Muscle of back (tissue), 13 donors: ENCODE data around the gene VPS25. TPM values are rescaled to one million over a fixed set of nuclear protein-coding genes. Genes with fewer than 3 reads are reported as not detected.
"Not testable (repeated sequence)": the region's sequence is repeated elsewhere in the genome, so short reads cannot be mapped to it uniquely, and the experiment has no call there.

Source experiments
- DNase-seq, 3 donors: peaks; one replicate each; pipeline versions ENCODE4 v3.0.0 to v3.0.0-alpha.2; 2013
- long read RNA-seq, 9 donors: transcript quantifications; one replicate each; lab custom pipeline, GENCODE V29; 2026
- polyA plus RNA-seq, 10 donors: library from polyadenylated mRNA; unstranded; fragments of 120-200 nt; gene quantifications; one replicate each; pipeline ENCODE4 v1.2.1, GENCODE V29; 2013; ENCODE audit not compliant: insufficient read length in 10 of 10

VPS25 gene
- 10 to 100 TPM; 26.0 to 38.5 (median 31.9) TPM for polyA plus RNA-seq
- long read RNA-seq, donor 1, transcript VPS25-201 (6 exons, 1,101 nt) = major isoform, 8 of 8 reads
- long read RNA-seq, donor 1, partial matches to known transcripts = 0 of 8 reads
- long read RNA-seq, donor 1, other reads (novel, unspliced or antisense) = 0 of 8 reads
- long read RNA-seq, donor 2, transcript VPS25-201 (6 exons, 1,101 nt) = major isoform, 15 of 15 reads
- long read RNA-seq, donor 2, partial matches to known transcripts = 0 of 15 reads
- long read RNA-seq, donor 2, other reads (novel, unspliced or antisense) = 0 of 15 reads
- long read RNA-seq, donor 3 = 0 reads
- long read RNA-seq, donor 4, transcript VPS25-201 (6 exons, 1,101 nt) = major isoform, 10 of 13 reads
- long read RNA-seq, donor 4, partial matches to known transcripts = 0 of 13 reads
- long read RNA-seq, donor 4, other reads (novel, unspliced or antisense) = 0 of 13 reads
- long read RNA-seq, donor 5, transcript VPS25-201 (6 exons, 1,101 nt) = major isoform, 20 of 21 reads
- long read RNA-seq, donor 5, partial matches to known transcripts = 0 of 21 reads
- long read RNA-seq, donor 5, other reads (novel, unspliced or antisense) = 0 of 21 reads
- long read RNA-seq, donor 6, transcript VPS25-201 (6 exons, 1,101 nt) = major isoform, 16 of 17 reads
- long read RNA-seq, donor 6, partial matches to known transcripts = 0 of 17 reads
- long read RNA-seq, donor 6, other reads (novel, unspliced or antisense) = 0 of 17 reads
- long read RNA-seq, donor 7, transcript VPS25-201 (6 exons, 1,101 nt) = major isoform, 15 of 17 reads
- long read RNA-seq, donor 7, partial matches to known transcripts = 0 of 17 reads
- long read RNA-seq, donor 7, other reads (novel, unspliced or antisense) = 0 of 17 reads
- long read RNA-seq, donor 8, transcript VPS25-201 (6 exons, 1,101 nt) = major isoform, 16 of 18 reads
- long read RNA-seq, donor 8, partial matches to known transcripts = 0 of 18 reads
- long read RNA-seq, donor 8, other reads (novel, unspliced or antisense) = 0 of 18 reads
- long read RNA-seq, donor 9, partial matches to known transcripts = 0 of 1 reads
- long read RNA-seq, donor 9, other reads (novel, unspliced or antisense) = 0 of 1 reads

DNA sequence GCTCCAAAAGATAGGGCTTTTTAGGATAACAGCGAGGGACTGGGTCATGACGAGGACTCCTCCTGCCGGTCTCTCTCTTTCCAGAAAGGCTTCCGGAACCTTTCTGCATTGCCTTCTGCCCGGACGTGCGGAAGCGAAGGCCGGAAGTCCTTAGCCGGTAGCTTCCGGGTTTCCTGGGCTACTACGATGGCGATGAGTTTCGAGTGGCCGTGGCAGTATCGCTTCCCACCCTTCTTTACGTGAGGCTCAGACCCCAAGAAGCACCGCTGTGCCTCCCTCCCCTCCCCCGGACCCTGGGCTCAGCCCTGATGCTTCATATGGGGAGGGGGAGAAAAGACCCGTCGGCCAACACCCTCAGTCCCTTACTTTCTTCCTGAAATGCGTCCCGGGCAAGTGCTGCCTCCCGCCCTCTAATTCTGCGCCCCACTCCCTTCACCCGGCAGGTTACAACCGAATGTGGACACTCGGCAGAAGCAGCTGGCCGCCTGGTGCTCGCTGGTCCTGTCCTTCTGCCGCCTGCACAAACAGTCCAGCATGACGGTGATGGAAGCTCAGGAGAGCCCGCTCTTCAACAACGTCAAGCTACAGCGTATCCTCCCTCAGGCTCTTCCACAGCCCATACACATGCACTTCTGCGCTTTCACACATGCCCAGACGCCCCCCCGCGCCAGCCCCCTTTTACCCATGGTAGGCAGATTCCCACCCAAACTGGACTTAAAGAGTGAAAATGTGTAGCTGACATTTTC is at the start of gene VPS25:
Gene VPS25, plus strand, starts transcription at position 160 of the 746 bp plus-strand sequence. Its CDS starts 27 bp downstream, at position 187.
- peak; percentile 80 to 93 (median 89) for DNase-seq

DNA sequence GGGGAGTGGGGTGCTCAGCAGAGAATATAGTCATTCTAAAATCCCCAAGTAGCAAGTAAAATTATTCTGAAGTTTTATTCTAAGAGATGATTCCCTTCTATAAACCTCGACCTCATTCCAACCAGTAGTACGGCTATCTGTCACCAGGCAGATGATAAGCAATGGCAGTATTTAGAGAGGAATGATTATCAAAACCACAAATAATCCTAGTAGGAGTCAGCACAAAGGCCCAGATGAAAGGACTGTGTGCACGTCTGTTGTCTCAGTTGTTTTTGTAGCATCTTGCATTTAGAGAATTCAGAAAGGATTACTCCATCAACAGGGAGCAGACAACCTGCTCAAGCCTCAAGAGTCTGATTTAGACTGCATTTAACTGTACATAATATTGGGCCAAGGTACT is 49.6 kb upstream of the VPS25 start:
- no peak for DNase-seq

DNA sequence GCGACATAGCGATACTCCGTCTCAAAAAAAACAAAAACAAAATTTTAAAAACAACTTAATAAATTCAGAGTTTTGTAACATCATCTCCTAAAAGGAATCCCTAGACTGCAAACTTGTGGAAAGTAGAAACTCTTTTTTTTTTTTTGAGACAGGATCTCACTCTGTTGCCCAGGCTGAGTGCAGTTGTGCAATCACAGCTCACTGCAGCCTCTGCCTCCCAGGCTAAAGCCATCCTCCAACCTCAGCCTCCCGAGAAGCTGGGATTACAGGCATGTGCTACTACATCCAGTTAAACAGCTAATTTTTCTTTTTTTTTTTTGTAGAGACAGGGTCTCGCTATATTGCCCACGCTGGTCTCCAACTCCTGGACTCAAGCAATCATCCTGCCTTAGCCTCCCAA is 48.1 kb upstream of the VPS25 start:
- no peak for DNase-seq

DNA sequence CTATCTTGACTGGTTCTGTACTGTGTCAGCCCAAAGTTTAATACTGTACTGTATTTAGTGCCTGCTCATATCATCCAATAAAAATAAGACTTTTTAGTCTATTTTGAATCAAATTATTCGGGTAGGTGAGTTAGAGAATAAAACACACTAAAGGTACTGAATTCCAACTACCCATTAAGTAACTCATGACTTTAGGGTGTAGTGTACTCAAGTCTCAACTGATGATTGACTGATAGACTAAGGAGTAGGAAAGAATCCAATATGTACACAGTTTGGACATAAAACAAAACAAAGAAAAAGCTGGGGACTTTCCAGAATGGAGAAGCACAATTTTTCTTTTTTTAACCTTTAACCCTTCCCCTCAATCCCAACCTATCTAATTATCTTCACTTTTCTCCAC is 32.5 kb upstream of the VPS25 start:
- no peak for DNase-seq

DNA sequence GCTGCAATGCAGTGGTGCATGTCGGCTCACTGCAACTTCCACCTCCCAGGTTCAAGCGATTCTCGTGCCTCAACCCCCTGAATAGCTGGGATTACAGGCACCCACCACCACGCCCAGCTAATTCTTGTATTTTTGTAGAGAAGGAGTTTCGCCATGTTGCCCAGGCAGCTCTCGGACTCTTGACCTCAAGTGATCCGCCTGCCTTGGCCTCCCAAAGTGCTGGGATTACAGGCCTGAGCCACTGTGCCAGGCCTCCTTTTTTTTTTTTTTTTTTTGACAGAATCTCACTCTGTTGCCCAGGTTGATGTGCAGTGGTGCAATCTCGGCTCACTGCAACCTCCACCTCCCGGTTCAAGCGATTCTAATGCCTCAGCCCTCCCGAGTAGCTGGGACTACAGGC is 30.3 kb upstream of the VPS25 start:
- not testable (repeated sequence) for DNase-seq

DNA sequence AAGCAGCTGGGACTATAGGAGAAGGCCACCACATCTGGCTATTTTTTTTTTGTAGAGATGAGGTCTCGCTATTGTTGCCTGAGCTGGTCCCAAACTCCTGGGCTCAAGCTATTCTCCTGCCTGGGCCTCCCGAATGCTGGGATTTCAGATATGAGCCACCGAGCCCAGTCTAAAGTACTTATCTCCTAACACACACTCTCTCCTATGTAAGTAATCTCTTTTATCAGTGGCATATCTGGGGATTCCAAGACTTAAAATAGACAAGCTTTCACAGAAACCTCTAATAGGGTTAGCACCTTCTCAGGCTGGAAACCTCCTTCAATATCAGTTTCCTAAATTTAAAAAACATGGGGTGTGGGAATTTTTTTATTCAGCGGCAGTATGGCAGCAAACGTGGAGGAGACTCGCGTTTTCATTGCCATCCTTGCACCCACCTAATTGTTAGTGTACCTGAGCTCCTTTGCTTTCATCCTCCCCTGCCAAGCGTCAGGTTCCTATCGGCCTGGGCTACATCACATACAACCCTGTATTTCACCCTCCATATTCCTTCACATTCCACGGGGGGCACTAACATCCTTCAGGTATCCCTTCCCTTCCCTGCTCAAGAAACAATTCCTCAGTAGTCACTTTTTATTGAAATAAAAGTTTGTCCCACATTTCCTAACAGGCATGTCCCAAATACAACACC is 29.5 kb upstream of the VPS25 start:
- no peak for DNase-seq

DNA sequence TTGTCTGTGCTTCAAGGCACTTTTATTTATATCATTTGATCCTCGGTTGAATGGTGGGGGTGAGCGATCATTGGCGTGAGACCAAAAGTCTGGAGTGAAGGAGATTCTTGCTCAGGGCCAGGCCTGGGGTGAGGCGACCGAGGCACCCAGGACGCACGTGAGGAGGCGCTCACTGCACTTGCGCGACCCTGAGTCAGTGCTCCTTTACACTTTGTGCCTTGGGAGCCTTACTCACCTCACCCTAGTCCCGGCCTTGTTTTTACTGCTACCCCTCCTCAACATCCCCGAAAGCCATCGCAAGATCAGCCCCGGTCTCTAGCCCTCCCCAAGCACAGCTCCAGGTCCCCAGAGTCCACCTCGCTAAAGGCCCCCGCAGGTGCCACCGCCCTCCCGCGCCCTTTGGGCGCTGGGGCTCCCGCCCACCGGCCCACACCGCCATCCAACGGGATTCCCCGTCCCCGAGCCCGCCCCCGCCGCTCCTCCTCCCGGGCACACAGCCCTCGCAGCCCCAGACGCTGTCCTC is 28.9 kb upstream of the VPS25 start:
- no peak for DNase-seq

DNA sequence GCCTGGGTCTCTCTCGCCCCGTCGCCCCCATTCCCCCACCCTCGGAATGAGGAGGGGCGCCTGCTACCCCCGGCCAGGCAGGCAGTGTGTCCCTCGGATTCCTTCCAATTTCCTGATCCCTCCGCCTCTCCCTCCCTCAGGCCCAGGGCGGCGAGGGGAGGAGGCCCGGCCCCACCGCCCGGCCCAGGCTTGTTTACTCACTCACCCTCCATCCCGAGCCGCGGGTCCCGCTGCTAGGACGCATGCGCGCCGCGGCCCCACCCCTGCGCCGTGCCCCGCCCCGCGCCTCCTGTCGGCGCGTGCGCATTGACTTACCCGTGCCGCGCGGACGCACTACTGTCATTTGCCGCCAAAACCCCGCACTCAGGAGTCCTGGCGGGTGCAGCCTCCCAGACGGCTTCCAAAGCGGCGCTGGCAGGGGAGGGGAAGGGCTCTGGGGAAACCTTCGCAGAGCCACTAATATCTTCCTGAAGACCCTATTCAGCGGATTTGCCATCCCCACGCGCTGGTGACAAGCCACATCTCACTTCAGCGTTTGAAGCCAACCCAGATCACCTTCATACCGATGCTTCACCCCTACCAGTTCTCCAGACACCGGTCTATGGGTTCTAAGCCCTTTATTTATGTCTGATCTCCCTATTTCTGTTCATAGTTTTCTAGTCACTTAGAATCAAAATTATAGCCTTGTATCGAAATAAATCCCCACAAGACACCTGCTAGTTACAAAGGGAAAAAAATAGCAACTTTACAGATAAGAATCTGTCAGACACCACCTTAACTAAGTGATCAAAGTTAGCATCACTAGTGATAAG is 28.2 kb upstream of the VPS25 start, which contains the start of gene EZH1:
Gene EZH1, minus strand, starts transcription at position 235 of the 812 bp plus-strand sequence. CDS start 16,099 bp downstream, outside the sequence.
- DNase-seq = peak; percentile 92 to 97 (median 95)

DNA sequence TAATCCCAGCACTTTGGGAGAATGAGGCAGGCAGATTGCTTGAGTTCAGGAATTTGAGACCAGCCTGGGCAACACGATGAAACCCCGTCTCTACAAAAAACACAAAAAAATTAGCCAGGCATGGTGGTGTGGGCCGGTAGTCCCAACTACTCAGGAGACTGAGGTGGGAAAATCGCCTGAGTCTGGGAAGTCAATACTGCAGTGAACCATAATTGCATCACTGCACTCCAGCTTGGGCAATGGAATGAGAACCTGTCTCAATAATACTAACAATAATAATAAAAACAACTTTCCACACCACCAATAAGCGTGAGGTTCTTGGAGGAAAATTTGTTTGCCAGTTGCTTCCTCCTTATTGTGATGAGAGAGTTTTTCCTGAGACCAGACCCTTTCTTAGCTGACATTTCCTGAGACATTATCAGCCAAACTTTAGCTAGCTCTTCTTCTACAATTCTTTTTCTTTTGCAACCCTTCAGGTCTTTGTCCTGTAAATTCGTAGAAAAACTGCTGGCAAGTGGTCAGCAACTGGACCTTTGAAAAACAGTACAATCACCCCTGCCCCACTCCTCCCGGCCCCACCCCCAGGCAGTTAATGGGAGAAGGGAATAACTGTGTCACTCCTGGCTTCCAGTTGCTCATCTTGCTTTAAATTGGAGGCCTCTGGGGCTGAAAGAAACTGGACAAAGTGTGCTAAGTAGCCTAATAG is 24.9 kb upstream of the VPS25 start:
- DNase-seq = peak in 1 of 3 donors; percentile 44

DNA sequence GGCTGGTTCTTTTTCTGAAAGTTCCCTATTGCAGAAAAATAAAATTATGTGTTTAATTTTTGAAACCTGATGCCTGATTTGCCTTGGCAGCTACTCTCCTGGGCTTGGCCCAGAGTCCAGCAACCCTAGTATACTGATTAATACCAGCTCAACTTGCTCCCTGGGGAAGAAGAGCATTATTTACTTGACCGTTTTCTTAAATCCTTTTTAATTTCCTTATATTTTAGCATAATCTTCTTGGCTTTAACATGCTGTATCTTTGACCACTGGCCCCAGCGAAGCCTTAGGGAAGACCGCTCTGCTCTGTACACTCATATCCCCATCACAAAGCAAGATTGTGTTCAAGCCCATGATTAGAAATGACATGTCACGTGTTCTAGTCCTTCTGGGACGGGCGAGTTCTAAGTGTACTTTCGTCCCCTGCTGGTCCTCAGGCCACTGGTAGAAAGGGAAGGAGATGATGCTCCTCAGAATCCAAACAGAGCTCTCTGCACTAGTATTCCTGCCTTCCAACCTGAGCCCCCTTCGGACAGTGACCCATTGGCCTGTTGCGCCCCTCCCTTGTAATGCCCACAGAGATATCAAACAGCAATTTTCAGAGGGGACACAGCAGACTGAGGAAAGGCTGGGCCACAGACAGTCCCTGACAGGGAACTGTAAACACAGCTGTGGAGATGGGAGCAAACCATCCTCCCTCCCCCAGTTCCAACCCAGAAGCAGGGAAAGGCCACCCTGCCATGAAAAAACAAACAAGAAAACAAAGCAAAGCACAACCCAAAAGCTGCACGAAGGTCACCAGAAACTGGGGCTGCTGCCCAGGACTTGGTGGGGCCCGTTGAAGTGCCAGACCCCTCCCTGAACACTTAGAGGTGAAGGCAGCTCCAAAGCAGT is 24.1 kb upstream of the VPS25 start:
- peak in 1 of 3 donors; percentile 45 for DNase-seq

DNA sequence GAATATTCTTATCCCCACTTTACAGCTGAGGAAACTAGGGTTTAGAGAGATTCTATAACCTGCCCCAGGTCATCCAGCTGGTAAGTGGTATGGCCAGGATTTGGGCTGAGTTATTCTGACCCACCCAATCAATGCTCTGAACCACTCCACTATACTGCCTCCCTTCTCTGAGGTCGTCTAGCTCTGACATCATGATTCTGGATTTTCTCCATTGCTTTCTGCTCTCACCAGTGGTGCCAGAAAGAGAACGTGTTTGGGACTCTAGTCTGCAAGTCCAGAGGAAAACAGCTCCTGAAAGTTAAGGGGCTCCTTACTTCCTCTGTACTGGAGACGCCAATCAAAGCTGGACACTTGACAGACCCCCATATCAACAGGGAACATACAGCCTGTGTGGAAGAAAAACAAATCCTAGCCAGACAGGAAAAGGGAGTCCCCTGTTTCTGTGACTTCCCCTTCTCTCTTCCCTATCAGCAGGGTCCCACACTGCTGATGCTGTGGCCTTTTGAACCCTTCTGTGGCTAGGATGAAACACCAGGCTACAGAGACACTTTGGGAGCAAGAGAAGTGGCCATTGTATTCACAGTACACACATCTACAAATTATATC is 22.4 kb upstream of the VPS25 start:
- peak in 1 of 3 donors; percentile 44 for DNase-seq

DNA sequence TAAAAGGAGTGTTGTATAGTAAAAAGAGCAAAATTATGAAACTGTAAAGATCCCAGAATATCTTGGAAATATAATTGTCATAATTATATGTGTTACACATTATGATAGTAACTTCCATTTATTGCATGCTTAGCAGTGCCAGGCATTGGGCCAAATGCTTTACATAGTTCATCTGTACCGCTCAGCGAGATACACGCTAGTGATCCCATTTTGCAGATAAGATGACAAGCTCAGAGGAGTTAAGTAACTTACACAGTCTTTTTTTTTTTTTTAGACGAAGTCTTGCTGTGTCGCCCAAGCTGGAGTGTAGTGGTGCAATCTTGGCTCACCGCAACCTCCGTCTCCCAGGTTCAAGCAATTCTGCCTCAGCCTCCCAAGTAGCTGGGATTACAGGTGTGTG is 21.6 kb upstream of the VPS25 start:
- no peak for DNase-seq

DNA sequence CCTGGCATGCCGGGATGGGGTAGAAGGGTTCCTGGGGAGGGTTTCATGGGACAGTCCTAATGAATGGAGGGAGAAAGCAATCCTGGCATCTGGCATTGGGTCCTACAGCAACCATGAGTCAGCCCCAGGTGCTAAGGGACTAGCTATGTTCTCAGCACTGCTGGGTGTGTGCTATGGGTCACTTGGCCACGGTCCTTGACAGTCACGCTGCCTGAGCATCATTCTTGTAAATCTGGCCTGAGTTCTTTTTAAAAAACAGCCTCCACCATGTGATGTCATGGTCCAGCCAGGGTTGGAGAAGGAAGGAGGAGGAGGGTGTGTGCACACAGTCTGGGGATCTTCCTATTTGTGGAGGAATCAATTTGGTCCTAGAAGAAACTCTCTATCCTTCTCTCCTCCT is 18.5 kb upstream of the VPS25 start:
- DNase-seq = peak in 2 of 3 donors; percentile 53 to 63

DNA sequence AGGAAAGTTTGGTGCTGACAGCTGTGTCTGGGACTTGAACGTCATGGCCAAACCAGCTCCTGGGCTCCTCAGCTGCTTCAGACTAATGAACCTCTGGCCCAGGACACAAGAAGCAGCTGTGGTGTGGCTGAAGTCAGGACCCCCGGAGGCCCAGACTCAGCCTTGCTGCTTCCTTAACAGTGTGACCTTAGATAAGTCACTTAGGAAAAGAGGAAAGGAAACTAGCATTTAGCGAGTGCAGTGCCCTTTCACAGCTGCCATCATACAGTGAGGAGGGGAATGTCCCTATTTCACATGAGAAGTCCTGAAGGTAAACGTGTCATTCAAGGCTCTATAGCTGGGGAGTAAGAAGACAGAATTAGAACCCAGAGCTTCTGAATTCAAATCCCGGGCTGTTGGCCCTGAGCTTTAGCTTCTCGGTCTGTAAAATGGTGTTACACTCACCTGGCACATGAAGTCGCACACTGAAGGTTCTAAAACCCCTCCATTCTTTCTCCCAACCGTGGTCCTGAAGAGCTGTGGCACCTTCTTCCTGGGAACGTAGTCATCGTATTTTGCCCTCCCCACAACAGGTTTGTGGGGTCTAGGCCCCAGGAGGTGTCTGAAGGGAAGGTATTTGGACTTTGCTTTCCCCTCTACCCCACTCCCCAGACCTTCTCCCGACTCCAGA is 13.1 kb upstream of the VPS25 start:
- DNase-seq = no peak

DNA sequence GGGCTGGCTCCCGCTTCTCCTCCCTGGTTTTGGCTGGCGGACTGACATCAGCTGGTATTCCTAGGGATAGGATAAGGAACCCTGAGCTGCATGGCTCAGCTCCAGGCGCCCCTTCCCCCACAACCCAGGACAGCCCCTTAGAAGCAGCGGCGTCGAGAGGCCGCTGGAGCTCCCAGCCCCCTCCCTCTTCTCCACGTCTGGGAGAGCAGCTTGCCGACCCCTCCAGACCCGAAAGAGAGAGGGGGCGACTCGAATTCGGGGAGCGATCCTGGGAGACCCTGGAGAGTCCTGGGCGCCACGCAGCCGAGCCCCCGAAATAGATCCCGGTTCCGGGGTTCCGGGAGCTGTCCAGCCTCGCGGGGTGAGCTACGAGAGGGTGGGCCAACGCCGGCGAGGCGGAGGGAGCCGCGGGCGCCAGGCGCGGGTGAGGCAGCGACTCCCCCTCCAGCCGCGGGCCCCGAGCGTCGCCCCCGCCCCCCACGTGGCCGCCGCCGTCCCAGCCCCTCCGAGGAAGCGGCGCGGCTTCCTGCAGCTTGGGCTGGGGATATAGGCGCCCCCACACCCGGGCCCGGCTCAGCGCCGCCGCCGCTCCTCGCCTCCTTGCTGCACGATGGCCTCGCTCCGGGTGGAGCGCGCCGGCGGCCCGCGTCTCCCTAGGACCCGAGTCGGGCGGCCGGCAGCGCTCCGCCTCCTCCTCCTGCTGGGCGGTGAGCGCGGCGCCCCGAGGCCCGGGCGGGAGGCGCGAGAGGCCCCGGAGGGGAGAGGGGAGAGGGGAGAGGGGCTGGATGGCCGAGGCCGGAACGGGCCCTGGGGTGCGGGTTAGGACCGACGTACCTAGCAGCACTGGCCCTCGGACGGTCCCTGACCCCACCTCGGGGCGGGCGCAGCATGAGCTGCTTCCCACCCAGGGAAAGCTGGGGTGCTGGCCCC is 12.3 kb upstream of the VPS25 start, which contains the start of gene RAMP2:
Gene RAMP2, plus strand, starts transcription at position 576 of the 930 bp plus-strand sequence. Its CDS starts 35 bp downstream, at position 611.
- peak in 1 of 3 donors; percentile 77 for DNase-seq
